Stimulated activated CD8-positive, alpha-beta memory T cell treated with anti-CD3 and anti-CD28 coated beads, Interleukin-15, amount 100 ng/mL, for 4 hours (primary cell): Measurements from ENCODE around the gene CHDH.

Experiments used
- DNase-seq, 2 donors: peaks; one replicate each; pipeline ENCODE4 v3.0.0-alpha.2; 2020; ENCODE audit warnings: low read depth in 2 of 2

Gene CHDH

GRCh38 chr3:53846134-53846850, at the start of gene CHDH, which contains the start of gene IL17RB:
TSS of gene CHDH (minus strand) at chr3:53846419. CDS start at chr3:53824008, 22,411 bp downstream.
TSS of gene IL17RB (plus strand) at chr3:53846568. CDS start at chr3:53846589, 21 bp downstream.
- no peak for DNase-seq

DNA sequence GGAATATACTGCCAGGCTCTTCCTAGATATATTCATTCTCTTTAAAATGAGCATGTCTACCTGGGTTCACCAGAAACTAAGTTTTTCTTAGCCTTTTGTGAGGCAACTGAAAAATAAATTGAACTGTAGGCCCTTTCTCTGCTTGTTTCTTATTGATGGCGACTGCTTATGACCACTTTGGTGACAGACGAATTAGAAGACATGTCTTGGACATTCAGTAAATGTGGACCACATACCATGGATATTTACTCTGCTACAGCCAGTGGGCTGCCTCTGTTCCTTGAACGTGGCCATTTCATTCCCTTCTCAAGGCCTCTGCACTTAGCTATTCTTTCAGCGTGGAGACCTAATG, 46.0 kb upstream of the CHDH start:
- no peak for DNase-seq

DNA sequence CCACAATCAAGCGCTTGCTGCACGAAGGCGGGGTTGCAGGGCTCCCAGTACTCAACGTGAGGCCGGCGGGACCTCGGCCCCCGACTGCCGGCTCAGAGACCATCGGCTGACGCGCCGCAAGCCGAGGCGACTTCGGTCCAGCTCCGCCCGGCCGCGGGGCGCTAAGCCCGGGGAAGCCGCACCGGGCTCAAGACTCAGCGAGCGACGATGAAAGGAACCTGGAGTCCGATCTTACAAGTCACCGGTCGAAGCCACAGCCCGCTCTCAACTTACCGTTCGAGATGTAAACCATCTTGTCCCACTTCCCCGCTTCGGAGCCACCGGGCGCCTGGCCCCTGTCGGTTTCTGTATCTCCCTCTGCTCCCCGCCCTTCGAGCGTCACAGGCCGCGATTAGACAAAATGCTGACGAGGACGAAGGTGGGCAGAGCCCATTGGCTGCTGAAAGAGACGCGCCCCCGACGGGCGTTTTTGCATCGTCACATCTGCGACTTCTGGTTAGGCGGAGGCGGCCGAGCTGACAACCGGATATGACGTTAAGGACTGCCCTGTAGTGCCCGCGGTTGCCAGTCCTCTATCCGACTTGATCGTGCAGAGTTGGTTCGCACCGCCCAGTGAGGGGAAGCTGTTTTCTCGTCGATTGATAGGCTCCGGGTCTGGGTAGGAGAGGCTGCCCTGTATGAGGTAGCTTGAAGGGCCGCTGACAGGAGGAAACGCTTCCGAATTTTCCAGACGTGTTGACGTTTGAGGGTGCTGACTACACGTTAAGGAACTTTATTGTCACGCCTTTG, 45.5 kb upstream of the CHDH start, which contains the start of gene SELENOK:
TSS of gene SELENOK (minus strand) at position 363 of the 789 bp plus-strand sequence.
- peak; percentile 94 to 95 for DNase-seq

GRCh38 chr3:53890726-53891475, 44.7 kb upstream of the CHDH start:
- DNase-seq = peak in 1 of 2 donors; percentile 33

DNA sequence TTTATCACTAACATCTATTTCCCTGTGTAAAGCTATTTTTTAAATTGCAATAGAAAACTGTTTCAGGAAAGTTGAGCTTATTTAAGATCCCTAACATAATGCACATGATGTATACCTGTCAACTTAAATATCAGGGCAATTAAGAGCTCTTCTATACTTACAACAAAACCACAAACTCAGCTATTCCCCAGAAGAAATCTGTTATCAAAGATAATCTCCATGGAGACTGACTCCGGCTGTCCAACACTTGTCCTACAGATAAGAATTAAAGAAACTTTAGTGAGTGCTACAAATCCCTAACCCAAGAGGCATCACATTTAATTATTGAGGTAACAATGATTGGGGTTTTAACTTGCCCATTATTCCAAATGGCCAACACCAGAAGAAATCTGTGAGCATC, 42.0 kb upstream of the CHDH start:
- DNase-seq = no peak

DNA sequence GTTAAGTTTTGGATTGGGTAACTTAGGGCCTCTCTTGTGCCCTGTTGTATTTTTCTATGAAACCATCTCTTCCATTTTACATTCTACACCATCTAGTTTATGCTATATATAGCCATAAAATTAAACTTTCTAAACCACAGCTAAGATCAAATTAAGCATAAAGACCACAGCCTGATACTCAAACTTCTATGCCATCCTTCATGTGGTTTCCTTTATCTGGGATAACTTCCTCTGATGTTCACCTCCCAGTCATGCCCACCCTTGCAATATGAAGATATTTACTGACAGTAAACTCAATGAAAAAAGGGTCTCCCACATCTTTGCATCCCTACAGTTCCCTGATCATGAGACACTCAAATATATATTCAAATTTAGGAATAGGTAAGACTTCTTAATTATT, 41.2 kb upstream of the CHDH start:
- DNase-seq = no peak

DNA sequence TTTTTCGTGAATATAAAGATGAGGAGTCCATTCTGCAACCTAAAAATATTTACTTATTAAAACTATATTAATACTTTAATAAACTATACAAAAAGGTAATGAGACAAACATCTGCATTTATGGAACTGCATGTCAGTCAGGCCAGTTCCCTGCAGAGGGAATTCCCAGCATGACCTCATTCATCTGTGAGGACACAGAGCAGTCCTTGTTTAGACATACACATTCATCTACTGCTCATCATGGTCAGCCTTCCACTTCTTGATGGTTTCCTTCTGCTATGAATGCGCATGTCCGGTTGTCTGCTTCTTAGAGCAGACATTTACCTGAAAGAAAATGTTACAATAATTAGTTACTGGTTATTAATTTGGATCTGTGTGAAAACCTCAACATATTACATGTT, 39.0 kb upstream of the CHDH start:
- DNase-seq = no peak

DNA sequence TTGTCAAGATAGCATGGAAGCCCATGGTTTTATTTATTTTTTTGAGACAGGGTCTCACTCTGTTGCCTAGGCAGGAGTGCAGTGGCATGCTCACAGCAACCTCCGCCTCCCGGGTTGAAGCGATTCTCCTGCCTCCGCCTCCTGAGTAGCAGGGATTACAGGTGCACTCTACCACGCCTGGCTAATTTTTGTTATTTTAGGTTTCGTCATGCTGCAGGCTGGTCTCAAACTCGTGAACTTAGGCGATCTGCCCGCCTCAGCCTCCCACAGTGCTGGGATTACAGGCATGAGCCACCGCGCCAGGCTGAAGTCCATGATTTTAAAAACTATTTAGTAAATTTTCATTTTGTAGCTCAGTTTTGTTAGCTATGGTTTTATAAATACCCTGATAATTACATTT, 38.4 kb upstream of the CHDH start:
- no peak for DNase-seq

GRCh38 chr3:53883008-53883407, 36.8 kb upstream of the CHDH start:
- no peak for DNase-seq

DNA sequence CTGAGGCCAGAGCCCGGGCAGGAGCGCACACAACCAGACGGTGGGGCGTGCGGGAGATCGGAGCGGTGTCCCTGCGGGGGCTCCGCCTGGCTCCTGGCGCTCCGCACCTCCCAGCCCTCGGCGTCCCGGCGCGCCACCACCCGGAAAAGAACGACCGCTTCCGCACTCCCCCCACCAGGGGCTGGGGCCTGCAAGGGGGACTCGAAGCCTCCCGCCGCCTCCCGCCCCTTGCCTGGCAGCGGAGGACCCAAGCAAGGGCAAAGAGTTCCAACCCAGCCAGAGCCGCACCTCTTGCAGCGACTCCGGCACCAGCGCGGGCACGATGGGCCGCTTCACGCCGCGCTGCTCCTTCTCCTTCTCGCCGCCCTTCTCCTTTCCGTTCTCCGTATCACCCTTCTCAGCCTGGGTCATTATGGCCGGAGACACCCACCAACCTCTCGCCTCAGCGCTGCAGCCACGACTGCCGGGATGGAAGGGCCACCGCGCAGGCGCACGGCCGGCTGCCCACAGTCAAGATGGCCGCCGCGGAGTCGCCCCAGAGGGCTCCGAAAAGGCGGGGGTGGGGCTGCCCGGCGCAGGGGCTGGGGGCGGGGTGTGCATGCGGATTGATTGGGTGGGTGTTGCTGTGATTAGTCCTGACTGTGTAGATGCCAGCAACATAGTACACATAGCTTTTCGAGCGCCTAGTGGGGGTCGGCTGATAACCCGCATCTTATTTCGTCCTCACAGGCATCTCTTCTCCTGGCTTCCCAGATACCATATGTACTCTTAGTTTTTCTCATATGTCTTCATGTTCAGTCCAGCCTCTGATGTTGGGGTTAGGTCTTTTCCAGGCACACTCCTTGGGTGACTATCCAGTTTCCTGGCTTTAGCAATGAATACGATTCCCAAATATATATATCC, 35.7 kb upstream of the CHDH start, which contains the start of gene ACTR8:
TSS of gene ACTR8 (minus strand) at position 462 of the 903 bp plus-strand sequence. CDS start at position 411, 51 bp downstream.
- DNase-seq = peak; percentile 74 to 78

DNA sequence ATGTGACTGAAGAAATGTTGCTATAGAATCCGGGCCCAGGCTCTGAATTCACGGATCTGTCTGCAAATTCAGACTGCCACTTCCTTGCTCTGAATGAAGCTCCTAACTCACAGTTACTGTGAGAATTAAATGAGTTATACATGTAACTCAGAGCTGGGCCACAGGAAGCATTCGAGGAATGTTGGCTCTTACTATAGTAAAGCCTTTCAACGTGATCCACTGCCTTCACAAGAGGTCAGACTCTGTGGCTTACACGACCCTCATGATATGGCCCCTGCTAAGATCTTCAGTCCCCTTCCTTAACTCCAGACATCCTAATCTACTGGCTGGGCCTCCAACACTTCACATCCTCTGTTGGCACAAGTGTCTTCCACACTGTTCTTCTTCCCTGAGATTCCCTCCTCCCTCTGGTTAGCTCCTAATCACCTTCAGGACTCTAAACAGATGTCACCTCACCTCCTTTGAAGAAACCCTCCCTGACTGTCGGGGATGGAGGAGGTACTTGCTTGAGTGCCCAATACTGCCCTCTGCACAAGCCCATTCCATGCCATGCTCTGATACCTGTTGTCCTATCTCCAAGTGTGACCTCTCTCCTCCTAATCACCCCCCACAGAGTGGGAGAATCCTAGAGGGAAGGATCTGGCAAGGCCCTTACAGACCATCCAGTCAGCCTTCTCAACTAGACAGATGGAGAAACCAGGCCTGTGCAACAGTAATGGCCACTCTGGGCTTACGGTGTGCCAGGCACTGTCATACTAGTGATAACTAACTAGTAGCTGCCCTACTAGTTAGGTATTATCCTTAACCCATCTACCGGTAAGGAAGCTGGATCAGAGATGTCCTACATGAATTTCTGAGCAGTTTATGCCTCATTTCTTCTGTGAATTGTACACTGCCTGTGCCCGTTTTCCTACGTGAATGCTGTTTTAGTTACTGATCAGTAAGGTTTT, 34.5 kb upstream of the CHDH start:
- no peak for DNase-seq

- no peak for DNase-seq
Observed at GRCh38 chr3:53865732-53866499, 19.7 kb upstream of the CHDH start.

- DNase-seq = no peak
Observed at GRCh38 chr3:53863145-53863544, 16.9 kb upstream of the CHDH start.

DNA sequence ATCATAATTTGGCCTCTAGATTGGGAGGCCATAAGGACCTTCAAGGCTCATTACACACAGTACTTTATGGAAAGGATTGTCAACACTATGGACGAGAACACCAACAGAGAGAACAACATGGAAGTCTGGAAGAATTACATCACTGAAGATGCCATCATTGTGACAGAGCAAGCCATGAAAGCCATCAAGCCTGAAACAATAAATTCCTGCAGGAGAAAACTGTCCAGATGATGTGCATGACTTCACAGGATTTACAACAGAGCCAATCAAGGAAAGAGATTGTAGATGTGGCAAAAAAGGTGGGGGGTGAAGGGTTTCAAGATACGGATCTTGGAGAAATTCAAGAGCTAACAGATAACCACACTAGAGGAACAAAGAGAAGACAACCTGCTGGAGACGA, 16.0 kb upstream of the CHDH start:
- DNase-seq = no peak

- DNase-seq = no peak
Observed at GRCh38 chr3:53860196-53860595, 14.0 kb upstream of the CHDH start.

DNA sequence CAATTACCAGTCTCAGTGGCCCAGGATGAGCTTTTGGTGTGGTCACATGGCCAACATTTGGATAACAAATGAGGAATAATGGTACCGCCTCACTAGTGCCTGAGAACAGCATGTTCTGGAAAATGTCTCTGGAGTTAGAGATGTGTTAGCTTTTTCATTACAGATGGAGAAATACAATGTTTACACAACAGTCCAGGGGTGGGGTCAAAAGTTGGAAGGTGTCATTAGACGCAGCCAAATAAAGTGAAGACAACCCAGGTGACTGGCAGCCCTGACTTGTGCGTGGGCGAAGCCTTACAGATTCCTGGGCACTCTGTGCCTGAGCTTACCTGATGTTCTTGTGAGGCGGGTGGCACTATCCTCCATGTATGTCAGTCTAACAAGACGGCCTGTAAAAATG, 13.0 kb upstream of the CHDH start:
- no peak for DNase-seq

DNA sequence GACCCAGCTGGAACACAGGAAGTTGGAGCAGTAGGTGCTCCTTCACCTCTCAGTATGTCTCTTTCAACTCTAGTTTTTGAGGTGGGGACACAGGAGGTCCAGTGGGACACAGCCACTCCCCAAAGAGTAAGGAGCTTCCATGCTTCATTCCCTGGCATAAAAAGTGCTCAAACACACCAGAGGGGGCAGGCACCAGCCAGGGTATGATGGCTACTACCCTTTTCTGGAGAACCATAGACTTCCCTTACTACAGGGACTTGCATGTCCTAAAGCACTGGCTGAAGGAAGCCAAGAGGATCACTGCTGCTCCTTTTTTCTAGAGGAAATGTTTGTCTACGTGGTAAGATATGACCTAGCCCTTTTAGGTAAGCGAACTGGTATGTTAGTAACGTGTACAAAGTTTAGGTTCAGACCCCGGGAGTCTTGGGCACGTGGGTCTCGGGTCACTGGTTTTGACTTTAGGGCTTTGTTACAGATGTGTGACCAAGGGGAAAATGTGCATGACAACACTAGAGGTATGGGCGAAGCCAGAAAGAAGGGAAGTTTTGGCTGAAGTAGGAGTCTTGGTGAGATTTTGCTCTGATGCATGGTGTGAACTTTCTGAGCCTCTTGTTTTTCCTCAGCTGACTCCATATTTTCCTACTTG, 12.0 kb upstream of the CHDH start:
- DNase-seq = no peak

DNA sequence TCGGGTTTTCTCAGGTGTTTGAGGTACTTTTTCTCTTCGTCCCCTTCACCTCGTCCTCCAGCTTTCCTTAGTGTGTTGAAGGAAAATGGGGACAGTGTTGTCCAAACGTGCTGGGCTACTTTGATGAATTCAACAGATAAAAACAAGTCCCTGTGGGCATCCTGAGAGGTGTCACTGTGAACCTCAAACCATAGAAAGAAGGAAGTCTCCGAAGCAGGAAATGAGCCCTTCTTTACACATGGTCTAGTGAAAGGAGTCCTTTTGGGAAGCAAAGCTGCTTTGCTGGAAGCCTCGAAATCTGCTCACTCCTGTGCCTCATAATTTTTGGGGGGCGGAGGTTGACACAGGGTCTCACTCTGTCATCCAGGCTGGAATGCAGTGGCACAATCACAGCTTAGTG, 10.7 kb upstream of the CHDH start:
- DNase-seq = no peak

DNA sequence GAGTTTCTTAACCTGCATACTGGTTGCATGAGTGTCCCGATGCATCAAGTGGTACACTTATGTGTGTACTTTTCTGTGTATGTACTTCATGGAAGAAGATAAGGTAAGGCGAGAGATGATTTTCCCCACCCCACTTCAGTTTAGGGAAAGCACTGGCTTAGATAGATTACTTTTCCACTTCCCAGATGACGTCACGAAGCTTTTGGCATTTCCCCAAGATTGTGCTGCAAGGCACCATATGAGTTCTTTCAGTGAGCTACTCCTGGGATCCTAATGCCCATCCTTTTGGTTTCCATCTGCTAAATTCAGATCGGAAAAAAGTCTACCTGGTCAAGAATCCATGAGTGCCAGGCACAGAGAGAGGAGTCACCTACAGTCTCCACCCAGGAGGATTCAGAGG, 4.7 kb upstream of the CHDH start:
- no peak for DNase-seq
